ENCODE measurements around the gene GBF1.

The GBF1 gene

GRCh38 chr10:102402512-102402896, 157.2 kb downstream of the GBF1 start:
- in situ Hi-C loops (cut with HindIII; ENCODE audit: low sequenced_read_pairs), result no loop called here

GRCh38 chr10:102403115-102403514, 157.8 kb downstream of the GBF1 start:
- in situ Hi-C loops (cut with HindIII; ENCODE audit: low sequenced_read_pairs), result no loop called here

GRCh38 chr10:102404361-102405107, 159.2 kb downstream of the GBF1 start:
- in situ Hi-C loops (cut with HindIII; ENCODE audit: low sequenced_read_pairs), result no loop called here

- in situ Hi-C loops (cut with HindIII; ENCODE audit: low sequenced_read_pairs), result no loop called here
Observed at GRCh38 chr10:102405108-102405571, 159.8 kb downstream of the GBF1 start.

- in situ Hi-C loops (cut with HindIII; ENCODE audit: low sequenced_read_pairs), result no loop called here
Observed at GRCh38 chr10:102405632-102406031, 160.3 kb downstream of the GBF1 start.

GRCh38 chr10:102406815-102407214, 161.5 kb downstream of the GBF1 start:
- in situ Hi-C loops (cut with HindIII; ENCODE audit: low sequenced_read_pairs), result no loop called here

- in situ Hi-C loops (cut with HindIII; ENCODE audit: low sequenced_read_pairs), result no loop called here
Observed at GRCh38 chr10:102407425-102408130, 162.2 kb downstream of the GBF1 start.

- in situ Hi-C loops (cut with HindIII; ENCODE audit: low sequenced_read_pairs), result no loop called here
Observed at GRCh38 chr10:102408131-102408727, 162.9 kb downstream of the GBF1 start.

GRCh38 chr10:102408728-102409603, 163.6 kb downstream of the GBF1 start:
- in situ Hi-C loops (cut with HindIII; ENCODE audit: low sequenced_read_pairs), result no loop called here

- in situ Hi-C loops (cut with HindIII; ENCODE audit: low sequenced_read_pairs), result no loop called here
Observed at GRCh38 chr10:102409604-102410428, 164.5 kb downstream of the GBF1 start.

- in situ Hi-C loops (cut with HindIII; ENCODE audit: low sequenced_read_pairs), result no loop called here
Observed at GRCh38 chr10:102410429-102411073, 165.2 kb downstream of the GBF1 start.

- in situ Hi-C loops (cut with HindIII; ENCODE audit: low sequenced_read_pairs), result no loop called here
Observed at GRCh38 chr10:102411341-102412255, 166.3 kb downstream of the GBF1 start.

GRCh38 chr10:102412293-102412692, 167.0 kb downstream of the GBF1 start:
- in situ Hi-C loops (cut with HindIII; ENCODE audit: low sequenced_read_pairs), result no loop called here

- in situ Hi-C loops (cut with HindIII; ENCODE audit: low sequenced_read_pairs), result no loop called here
Observed at GRCh38 chr10:102413053-102413705, 167.8 kb downstream of the GBF1 start.

GRCh38 chr10:102413806-102414561, 168.7 kb downstream of the GBF1 start:
- in situ Hi-C loops (cut with HindIII; ENCODE audit: low sequenced_read_pairs), result no loop called here

GRCh38 chr10:102414749-102415148, 169.4 kb downstream of the GBF1 start:
- in situ Hi-C loops (cut with HindIII; ENCODE audit: low sequenced_read_pairs), result no loop called here

GRCh38 chr10:102416283-102416682, 171.0 kb downstream of the GBF1 start:
- in situ Hi-C loops (cut with HindIII; ENCODE audit: low sequenced_read_pairs), result no loop called here

All from DLD1 (cell line).